Breast epithelium (tissue), 3 donors: ENCODE measurements around the gene PARD3B.

Source experiments
- POLR2AphosphoS5 ChIP-seq, 3 donors: sonication (generic); formaldehyde crosslinking; IDR thresholded peaks; one replicate each; pipeline ENCODE4 v1.6.1; 2017; ENCODE audit warnings: antibody characterized with exemption in 3 of 3
- TF ChIP-seq, protein P1 (sequence below), 3 donors: fragments of 450-650 bp; IDR thresholded peaks; one replicate each; pipeline ENCODE4 v1.5.1; 2016 to 2017; ENCODE audit warnings: antibody characterized with exemption in 3 of 3, mild to moderate bottlenecking in 3 of 3, moderate library complexity in 3 of 3

DNA sequence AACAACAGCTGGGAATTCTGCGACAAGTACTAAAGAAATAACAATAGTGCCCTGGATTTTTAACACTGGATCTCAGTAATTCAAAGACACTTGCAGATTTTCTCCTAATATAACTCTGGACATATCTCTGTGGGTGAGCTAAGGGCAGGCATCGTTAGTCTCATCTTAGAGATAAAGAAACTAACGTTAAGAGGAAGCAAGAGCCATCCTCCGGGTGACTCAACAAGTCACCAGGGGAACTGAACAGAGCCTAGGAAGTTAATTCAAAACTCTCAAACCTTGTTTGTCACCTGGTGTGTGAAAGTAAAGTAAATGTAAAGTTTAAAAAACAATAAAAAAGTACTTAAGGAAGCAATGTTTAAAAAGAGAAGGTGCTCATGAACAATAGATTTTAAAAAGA is 1095.4 kb downstream of the PARD3B start:
- TF ChIP-seq, protein P1, sequence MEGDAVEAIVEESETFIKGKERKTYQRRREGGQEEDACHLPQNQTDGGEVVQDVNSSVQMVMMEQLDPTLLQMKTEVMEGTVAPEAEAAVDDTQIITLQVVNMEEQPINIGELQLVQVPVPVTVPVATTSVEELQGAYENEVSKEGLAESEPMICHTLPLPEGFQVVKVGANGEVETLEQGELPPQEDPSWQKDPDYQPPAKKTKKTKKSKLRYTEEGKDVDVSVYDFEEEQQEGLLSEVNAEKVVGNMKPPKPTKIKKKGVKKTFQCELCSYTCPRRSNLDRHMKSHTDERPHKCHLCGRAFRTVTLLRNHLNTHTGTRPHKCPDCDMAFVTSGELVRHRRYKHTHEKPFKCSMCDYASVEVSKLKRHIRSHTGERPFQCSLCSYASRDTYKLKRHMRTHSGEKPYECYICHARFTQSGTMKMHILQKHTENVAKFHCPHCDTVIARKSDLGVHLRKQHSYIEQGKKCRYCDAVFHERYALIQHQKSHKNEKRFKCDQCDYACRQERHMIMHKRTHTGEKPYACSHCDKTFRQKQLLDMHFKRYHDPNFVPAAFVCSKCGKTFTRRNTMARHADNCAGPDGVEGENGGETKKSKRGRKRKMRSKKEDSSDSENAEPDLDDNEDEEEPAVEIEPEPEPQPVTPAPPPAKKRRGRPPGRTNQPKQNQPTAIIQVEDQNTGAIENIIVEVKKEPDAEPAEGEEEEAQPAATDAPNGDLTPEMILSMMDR (IDR thresholded peaks at IDR 0.05): no peak
- TF ChIP-seq POLR2AphosphoS5 (IDR thresholded peaks at IDR 0.05): no peak
